ENCODE measurements around the gene PTPRCAP. TPM values are rescaled to one million over a fixed set of nuclear protein-coding genes. Genes with fewer than 3 reads are reported as not detected.

Gene PTPRCAP
- total and polyA plus RNA-seq, 10 of the 15 experiments (the other 5 are each of a cell fraction or from before 2014, with no cell fraction given), result 4.7 to 266 (median 125) TPM

DNA sequence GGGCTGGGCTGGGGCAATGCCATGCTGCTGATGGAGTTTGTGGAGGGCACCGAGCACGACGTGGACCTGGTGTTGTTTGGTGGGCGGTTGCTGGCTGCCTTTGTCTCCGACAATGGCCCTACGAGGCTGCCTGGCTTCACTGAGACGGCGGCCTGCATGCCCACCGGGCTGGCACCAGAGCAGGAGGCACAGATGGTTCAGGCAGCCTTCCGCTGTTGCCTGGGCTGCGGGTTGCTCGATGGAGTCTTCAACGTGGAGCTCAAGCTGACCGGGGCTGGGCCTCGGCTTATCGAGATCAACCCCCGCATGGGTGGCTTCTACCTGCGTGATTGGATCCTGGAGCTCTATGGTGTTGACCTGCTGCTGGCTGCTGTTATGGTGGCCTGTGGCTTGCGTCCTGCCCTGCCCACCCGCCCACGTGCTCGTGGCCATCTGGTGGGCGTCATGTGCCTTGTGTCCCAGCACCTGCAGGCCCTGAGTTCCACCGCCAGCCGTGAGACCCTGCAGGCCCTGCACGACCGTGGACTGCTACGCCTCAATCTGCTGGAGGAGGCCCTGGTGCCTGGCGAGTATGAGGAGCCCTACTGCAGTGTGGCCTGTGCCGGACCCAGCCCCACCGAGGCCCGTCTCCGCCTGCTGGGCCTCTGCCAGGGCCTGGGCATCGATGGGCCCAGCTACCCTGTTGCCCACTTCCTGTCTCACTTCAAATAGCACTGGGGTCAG, 13.4 kb downstream of the PTPRCAP start (continued):
- TF ChIP-seq, protein P1, sequence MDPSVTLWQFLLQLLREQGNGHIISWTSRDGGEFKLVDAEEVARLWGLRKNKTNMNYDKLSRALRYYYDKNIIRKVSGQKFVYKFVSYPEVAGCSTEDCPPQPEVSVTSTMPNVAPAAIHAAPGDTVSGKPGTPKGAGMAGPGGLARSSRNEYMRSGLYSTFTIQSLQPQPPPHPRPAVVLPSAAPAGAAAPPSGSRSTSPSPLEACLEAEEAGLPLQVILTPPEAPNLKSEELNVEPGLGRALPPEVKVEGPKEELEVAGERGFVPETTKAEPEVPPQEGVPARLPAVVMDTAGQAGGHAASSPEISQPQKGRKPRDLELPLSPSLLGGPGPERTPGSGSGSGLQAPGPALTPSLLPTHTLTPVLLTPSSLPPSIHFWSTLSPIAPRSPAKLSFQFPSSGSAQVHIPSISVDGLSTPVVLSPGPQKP (IDR thresholded peaks at IDR 0.05; ENCODE audit: low read depth, low read length), result no peak
- TF ChIP-seq ETV6 (conservative IDR thresholded peaks at IDR 0.05 in 1 of 2, IDR thresholded peaks at IDR 0.05 in 1 of 2; ENCODE audit: borderline replicate concordance in 1 of 2, low read depth in 1 of 2) (no peak), ASH2L (IDR thresholded peaks at IDR 0.05; ENCODE audit: borderline replicate concordance, low read depth) (no peak), RUNX3 (IDR thresholded peaks at IDR 0.05; ENCODE audit: low read length) (no peak), KAT2A (conservative IDR thresholded peaks at IDR 0.05; ENCODE audit: control insufficient read depth, low read depth, low read length) (no peak), RB1 (IDR thresholded peaks at IDR 0.05; ENCODE audit: borderline replicate concordance) (no peak), NFYB (IDR thresholded peaks at IDR 0.05; ENCODE audit: insufficient read depth, low read depth, low read length) (no peak), STAT1 (conservative IDR thresholded peaks at IDR 0.05) (no peak), RELA (IDR thresholded peaks at IDR 0.05; ENCODE audit: borderline replicate concordance, partially characterized antibody) (no peak), SMAD1 (IDR thresholded peaks at IDR 0.05; ENCODE audit: low read depth, partially characterized antibody) (no peak), SUPT20H (IDR thresholded peaks at IDR 0.05; ENCODE audit: borderline replicate concordance, control insufficient read depth, low read depth, low read length) (no peak), RBBP5 (conservative IDR thresholded peaks at IDR 0.05) (no peak)

Data from GM12878 (cell line).